Endothelial cell (in vitro differentiated cells): Measurements from ENCODE around the gene CERK. TPM values are rescaled to one million over a fixed set of nuclear protein-coding genes. Genes with fewer than 3 reads are reported as not detected.
A peak's percentile ranks its signal among the peaks of the same experiment; 100 is the strongest.

Experiments used
- DNase-seq: peaks from one replicate; pipeline ENCODE4 v3.0.0; 2021; ENCODE audit warnings: low spot score
- H3K27ac Mint-ChIP-seq: one replicate; pipeline ENCODE4 v1.8.0; 2021; ENCODE audit warnings: mixed read lengths, inconsistent platforms; ENCODE audit not compliant: unreplicated experiment
- H3K27me3 Mint-ChIP-seq: one replicate; pipeline ENCODE4 v1.8.0; 2021; ENCODE audit warnings: mild to moderate bottlenecking, moderate library complexity, mixed read lengths, inconsistent platforms; ENCODE audit not compliant: unreplicated experiment
- H3K36me3 Mint-ChIP-seq: one replicate; pipeline ENCODE4 v1.8.0; 2021; ENCODE audit warnings: mild to moderate bottlenecking, low read depth, mixed read lengths, inconsistent platforms; ENCODE audit not compliant: unreplicated experiment
- H3K4me1 Mint-ChIP-seq: one replicate; pipeline ENCODE4 v1.8.0; 2021; ENCODE audit warnings: mild to moderate bottlenecking, mixed read lengths, inconsistent platforms; ENCODE audit not compliant: unreplicated experiment
- H3K4me3 Mint-ChIP-seq: one replicate; pipeline ENCODE4 v1.8.0; 2021; ENCODE audit warnings: mild to moderate bottlenecking, mixed read lengths, inconsistent platforms; ENCODE audit not compliant: unreplicated experiment
- H3K9me3 Mint-ChIP-seq: one replicate; pipeline ENCODE4 v1.8.0; 2021; ENCODE audit warnings: mixed read lengths, inconsistent platforms; ENCODE audit not compliant: unreplicated experiment
- CTCF ChIP-seq: fragments of 200-600 bp; sonication (generic); IDR thresholded peaks from one replicate; pipeline ENCODE4 v1.5.0; 2021; ENCODE audit warnings: antibody characterized with exemption; ENCODE audit not compliant: unreplicated experiment
- total RNA-seq: library from RNA; stranded (reverse); fragmentation: NEBNext Ultra II Directional; extraction: Animal tissue kit (Norgen Biotek cat#: 25700); gene quantifications from one replicate; pipeline ENCODE4 v1.2.1, GENCODE V29; 2021; ENCODE audit not compliant: unreplicated experiment

CERK gene
- total RNA-seq, 1 donor from 2014 or later = 57.7 TPM

- Mint-ChIP-seq H3K27me3 (peaks cover 6% of the 10 kb centered on the region), H3K9me3 (no peaks in the 10 kb centered on the region), H3K36me3 (no peaks in the 10 kb centered on the region), H3K4me3 (no peak overlapping the region), H3K27ac (no peak overlapping the region), H3K4me1 (peaks cover 3% of the 10 kb centered on the region)
- no peak for TF ChIP-seq CTCF
- DNase-seq = no peak
These were observed 4.0 kb upstream of the CERK start for GRCh38 chr22:46741974-46742519.

GRCh38 chr22:46740910-46741780 is 3.1 kb upstream of the CERK start:
- DNase-seq = no peak
- H3K4me3 Mint-ChIP-seq = no peak overlapping the region
- H3K4me1 Mint-ChIP-seq = peaks cover 10% of the 10 kb centered on the region
- no peaks in the 10 kb centered on the region for H3K9me3 Mint-ChIP-seq
- H3K27me3 Mint-ChIP-seq = peaks cover 9% of the 10 kb centered on the region
- H3K36me3 Mint-ChIP-seq = peaks cover 3% of the 10 kb centered on the region
- no peak overlapping the region for H3K27ac Mint-ChIP-seq
- TF ChIP-seq CTCF = no peak

GRCh38 chr22:46739094-46739870 is 1.2 kb upstream of the CERK start:
- Mint-ChIP-seq H3K4me1 (peaks cover 27% of the 10 kb centered on the region), H3K36me3 (peaks cover 3% of the 10 kb centered on the region), H3K9me3 (no peaks in the 10 kb centered on the region), H3K27ac (no peak overlapping the region), H3K4me3 (peak overlapping the region; percentile 91), H3K27me3 (peaks cover 7% of the 10 kb centered on the region)
- no peak for DNase-seq
- no peak for TF ChIP-seq CTCF

GRCh38 chr22:46738647-46739093 is 618 bp upstream of the CERK start:
- H3K4me1 Mint-ChIP-seq = peaks cover 27% of the 10 kb centered on the region
- DNase-seq = no peak
- H3K4me3 Mint-ChIP-seq = peak overlapping the region; percentile 91
- no peak for TF ChIP-seq CTCF
- no peak overlapping the region for H3K27ac Mint-ChIP-seq
- H3K27me3 Mint-ChIP-seq = peaks cover 7% of the 10 kb centered on the region
- no peaks in the 10 kb centered on the region for H3K9me3 Mint-ChIP-seq
- peaks cover 3% of the 10 kb centered on the region for H3K36me3 Mint-ChIP-seq
